ENCODE data around the gene PRR5L.

PRR5L gene

DNA sequence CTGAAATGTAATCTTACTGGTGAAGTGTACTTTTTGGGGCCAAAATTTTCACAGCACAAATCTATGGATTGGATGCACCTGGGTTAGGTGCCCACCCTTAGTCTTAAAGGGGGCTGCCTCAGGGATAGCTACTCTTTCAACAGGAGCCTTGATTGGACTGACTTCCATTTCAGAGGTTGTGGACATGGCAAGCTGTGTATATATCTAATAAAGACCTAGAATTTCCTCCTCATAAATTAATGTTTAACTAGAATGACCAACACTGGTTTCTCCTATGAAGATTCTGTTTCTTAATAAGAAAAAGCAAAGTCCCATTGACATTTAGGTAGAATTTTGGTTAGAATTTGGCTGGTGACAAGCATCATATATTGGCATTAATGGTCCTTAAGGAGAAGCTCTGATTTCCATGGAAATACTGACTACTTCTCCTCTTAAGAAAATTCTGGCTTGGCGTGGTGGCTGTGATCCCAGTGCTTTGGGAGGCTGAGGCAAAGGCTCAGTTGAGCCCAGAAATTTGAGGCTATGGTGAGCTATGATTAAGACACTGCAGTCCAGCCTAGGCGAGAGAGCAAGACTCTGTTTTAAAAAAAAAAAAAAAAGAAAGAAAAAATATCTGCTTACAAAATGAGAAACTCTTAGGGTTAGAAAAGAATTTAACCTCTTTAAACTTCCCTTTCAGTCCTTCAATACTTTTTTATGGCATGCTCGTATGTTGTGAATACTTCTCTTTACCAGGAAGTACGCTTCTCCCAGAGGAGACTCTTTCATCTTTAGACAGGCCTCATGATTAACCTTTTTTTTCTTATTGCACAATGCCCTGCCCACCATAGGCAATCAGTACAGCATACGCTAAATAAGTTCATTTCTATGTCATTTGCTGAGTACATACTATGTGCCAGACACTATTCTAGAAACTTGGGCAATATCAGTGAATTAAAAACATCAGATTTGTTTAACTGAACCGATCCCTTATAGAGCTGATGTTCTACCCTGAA is 77.2 kb downstream of the PRR5L start:
- Histone ChIP-seq H3K9ac (ENCODE audit: low read length) (no peak overlapping the region), H3K4me2 (ENCODE audit: low read depth, low read length, poor library complexity, severe bottlenecking) (no peak overlapping the region), H3K27ac (ENCODE audit: low read depth, low read length) (no peak overlapping the region), H3K27me3 (ENCODE audit: low read length) (no peaks in the 10 kb centered on the region), H3K9me3 (ENCODE audit: insufficient read depth, low read length) (no peaks in the 10 kb centered on the region), H4K20me1 (ENCODE audit: low read depth, low read length) (no peaks in the 10 kb centered on the region), H3K9me2 (replicated peaks; ENCODE audit: insufficient read depth, low read length) (no peaks in the 10 kb centered on the region), H2AFZ (ENCODE audit: low read depth, low read length, severe bottlenecking) (no peak overlapping the region), H3K4me3 (ENCODE audit: insufficient read depth, low read length, poor library complexity, severe bottlenecking) (no peak overlapping the region), H3K79me2 (ENCODE audit: insufficient read depth, low read length) (no peaks in the 10 kb centered on the region), H3K36me3 (ENCODE audit: low read length) (no peaks in the 10 kb centered on the region), H3F3A (ENCODE audit: insufficient read depth) (no peaks in the 10 kb centered on the region)
- TF ChIP-seq CTCF (IDR thresholded peaks at IDR 0.05; ENCODE audit: insufficient read depth, low read length, poor library complexity, severe bottlenecking), result no peak
- TF ChIP-seq EZH2phosphoT487 (conservative IDR thresholded peaks at IDR 0.05; ENCODE audit: low read length), result no peak

DNA sequence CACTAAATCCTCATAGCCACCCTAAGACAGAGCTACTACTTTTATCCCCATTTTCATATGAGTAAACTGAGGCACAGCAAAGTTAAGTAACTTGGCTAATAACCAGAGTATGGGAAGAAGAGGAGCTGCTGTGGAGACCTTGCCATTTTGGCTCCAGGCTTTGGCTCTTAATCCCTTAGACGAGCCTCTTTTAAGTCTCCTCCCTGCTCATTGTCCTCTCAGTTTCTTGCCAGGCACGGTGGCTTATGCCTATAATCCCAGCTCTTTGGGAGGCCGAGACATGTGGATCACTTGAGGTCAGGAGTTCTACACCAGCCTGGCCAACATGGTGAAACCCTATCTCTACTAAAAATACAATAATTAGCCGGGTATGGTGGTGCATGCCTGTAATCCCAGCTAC is 78.6 kb downstream of the PRR5L start:
- Histone ChIP-seq H4K20me1 (ENCODE audit: low read depth, low read length) (no peaks in the 10 kb centered on the region), H3F3A (ENCODE audit: insufficient read depth) (no peaks in the 10 kb centered on the region), H2AFZ (ENCODE audit: low read depth, low read length, severe bottlenecking) (no peak overlapping the region), H3K36me3 (ENCODE audit: low read length) (no peaks in the 10 kb centered on the region), H3K79me2 (ENCODE audit: insufficient read depth, low read length) (no peaks in the 10 kb centered on the region), H3K4me3 (ENCODE audit: insufficient read depth, low read length, poor library complexity, severe bottlenecking) (no peak overlapping the region), H3K9ac (ENCODE audit: low read length) (no peak overlapping the region), H3K9me2 (replicated peaks; ENCODE audit: insufficient read depth, low read length) (no peaks in the 10 kb centered on the region), H3K27ac (ENCODE audit: low read depth, low read length) (no peak overlapping the region), H3K27me3 (ENCODE audit: low read length) (no peaks in the 10 kb centered on the region), H3K4me2 (ENCODE audit: low read depth, low read length, poor library complexity, severe bottlenecking) (no peak overlapping the region), H3K9me3 (ENCODE audit: insufficient read depth, low read length) (no peaks in the 10 kb centered on the region)
- TF ChIP-seq EZH2phosphoT487 (conservative IDR thresholded peaks at IDR 0.05; ENCODE audit: low read length) (no peak), CTCF (IDR thresholded peaks at IDR 0.05; ENCODE audit: insufficient read depth, low read length, poor library complexity, severe bottlenecking) (no peak)

DNA sequence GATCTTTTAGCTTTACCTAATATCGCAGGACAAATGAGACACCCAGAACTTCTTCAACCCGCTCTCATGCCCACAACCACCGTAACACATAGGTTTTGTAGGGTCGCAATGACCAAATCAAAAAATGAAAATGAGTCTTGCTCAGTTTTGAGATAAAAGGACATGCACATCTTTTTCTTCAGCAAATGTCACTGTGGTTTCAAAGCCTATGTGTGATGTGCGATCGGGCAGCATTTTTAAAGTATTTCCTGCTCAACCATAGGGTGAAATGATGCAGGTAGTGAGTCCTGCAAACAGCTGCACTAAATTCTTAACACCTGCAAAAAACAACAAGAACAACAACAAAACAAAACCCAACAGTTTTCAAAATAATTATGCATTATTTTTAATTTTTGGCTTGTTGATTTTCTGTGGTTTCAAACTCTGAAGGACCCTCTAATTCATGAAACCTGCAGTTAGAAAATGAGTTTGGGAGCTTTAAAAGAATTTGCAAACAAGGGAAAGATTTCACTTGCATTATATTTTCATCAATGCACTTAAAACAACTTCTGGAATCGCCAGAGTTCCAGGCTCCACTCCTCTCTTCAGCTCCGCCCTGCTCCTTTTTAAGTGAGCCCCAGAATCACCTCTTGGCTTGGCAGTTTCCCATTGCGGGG is 79.4 kb downstream of the PRR5L start:
- Histone ChIP-seq H3K9me2 (replicated peaks; ENCODE audit: insufficient read depth, low read length) (no peaks in the 10 kb centered on the region), H3K4me3 (ENCODE audit: insufficient read depth, low read length, poor library complexity, severe bottlenecking) (no peak overlapping the region), H3K27me3 (ENCODE audit: low read length) (no peaks in the 10 kb centered on the region; the same call in 1 of the 2 replicates), H3K9ac (ENCODE audit: low read length) (no peak overlapping the region), H3K79me2 (ENCODE audit: insufficient read depth, low read length) (no peaks in the 10 kb centered on the region), H3K9me3 (ENCODE audit: insufficient read depth, low read length) (no peaks in the 10 kb centered on the region), H3K36me3 (ENCODE audit: low read length) (no peaks in the 10 kb centered on the region), H3K27ac (ENCODE audit: low read depth, low read length) (no peak overlapping the region), H3F3A (ENCODE audit: insufficient read depth) (no peaks in the 10 kb centered on the region), H3K4me2 (ENCODE audit: low read depth, low read length, poor library complexity, severe bottlenecking) (no peak overlapping the region), H2AFZ (ENCODE audit: low read depth, low read length, severe bottlenecking) (no peak overlapping the region), H4K20me1 (ENCODE audit: low read depth, low read length) (no peaks in the 10 kb centered on the region)
- TF ChIP-seq CTCF (IDR thresholded peaks at IDR 0.05; ENCODE audit: insufficient read depth, low read length, poor library complexity, severe bottlenecking) (no peak), EZH2phosphoT487 (conservative IDR thresholded peaks at IDR 0.05; ENCODE audit: low read length) (no peak)

All from SU-DHL-6 (cell line).